K562 (cell line): Measurements from ENCODE around the gene GTPBP2. TPM values are rescaled to one million over a fixed set of nuclear protein-coding genes. Genes with fewer than 3 reads are reported as not detected.

Source experiments
- BCL6 ChIP-seq: fragments of 250-450 bp; sonication (Bioruptor Pico); IDR thresholded peaks from 2 replicates; pipeline ENCODE4 v1.4.0; 2020
- CBFB ChIP-seq: sonication (generic); formaldehyde crosslinking; IDR thresholded peaks from 2 replicates; pipeline ENCODE4 v1.4.0; 2020; ENCODE audit warnings: mild to moderate bottlenecking, missing genetic modification reagents
- CREM ChIP-seq: IDR thresholded peaks from 2 replicates; pipeline ENCODE4 v1.6.1; 2014; ENCODE audit warnings: antibody characterized with exemption, low read depth
- E2F3 ChIP-seq: fragments of 250-450 bp; sonication (Bioruptor Pico); IDR thresholded peaks from 2 replicates; pipeline ENCODE4 v1.4.0; 2020; ENCODE audit warnings: mild to moderate bottlenecking
- ESRRA ChIP-seq: fragments of 450-650 bp; IDR thresholded peaks from 2 replicates; pipeline ENCODE4 v1.6.1; 2014; ENCODE audit warnings: low read depth, mild to moderate bottlenecking, moderate library complexity, borderline replicate concordance
- FOSL1 ChIP-seq: fragments of 200-800 bp; sonication (Bioruptor generic); conservative IDR thresholded peaks from 2 replicates; pipeline ENCODE4 v1.6.1; 2016; ENCODE audit warnings: missing genetic modification characterization, missing compliant biosample characterization
- GABPB1 ChIP-seq: sonication (generic); formaldehyde crosslinking; IDR thresholded peaks from 2 replicates; pipeline ENCODE4 v1.8.0; 2022; ENCODE audit warnings: mild to moderate bottlenecking, missing genetic modification reagents
- KAT7 ChIP-seq: sonication (generic); formaldehyde crosslinking; IDR thresholded peaks from 2 replicates; pipeline ENCODE4 v1.8.0; 2022; ENCODE audit warnings: missing genetic modification reagents, mild to moderate bottlenecking, borderline replicate concordance
- NBN ChIP-seq: fragments of 450-650 bp; IDR thresholded peaks from 2 replicates; pipeline ENCODE4 v1.6.1; 2016; ENCODE audit warnings: low read depth, mild to moderate bottlenecking
- NCOA2 ChIP-seq, 2 experiments: fragments of 450-650 bp; IDR thresholded peaks; 2 replicates each; pipeline ENCODE4 v1.6.1; 2018; ENCODE audit warnings: mild to moderate bottlenecking in 2 of 2, moderate library complexity in 1 of 2; ENCODE audit not compliant: partially characterized antibody in 2 of 2
- NR2C1 ChIP-seq, 2 experiments: fragments of 450-650 bp; IDR thresholded peaks; 2 replicates each; pipeline ENCODE4 v1.6.1; 2017; ENCODE audit warnings: mild to moderate bottlenecking in 2 of 2, antibody characterized with exemption in 1 of 2, inconsistent platforms in 1 of 2, missing compliant biosample characterization in 1 of 2, missing genetic modification characterization in 1 of 2
- POLR2B ChIP-seq: fragments of 450-650 bp; IDR thresholded peaks from 2 replicates; pipeline ENCODE4 v1.6.1; 2018; ENCODE audit warnings: low read depth; ENCODE audit not compliant: partially characterized antibody
- RBM14 ChIP-seq: fragments of 200-400 bp; formaldehyde crosslinking; IDR thresholded peaks from 2 replicates; pipeline ENCODE4 v1.6.1; 2018; ENCODE audit warnings: low read depth, mild to moderate bottlenecking, low read length, moderate library complexity, borderline replicate concordance; ENCODE audit not compliant: insufficient read depth
- RFX5 ChIP-seq: IDR thresholded peaks from 2 replicates; pipeline ENCODE4 v1.6.1; 2011; ENCODE audit warnings: low read depth, mild to moderate bottlenecking, improper control_type of control experiment, low read length
- SFPQ ChIP-seq: fragments of 200-400 bp; formaldehyde crosslinking; IDR thresholded peaks from 2 replicates; pipeline ENCODE4 v1.6.1; 2017; ENCODE audit warnings: mild to moderate bottlenecking, low read depth, low read length, moderate library complexity
- SRF ChIP-seq, 2 experiments: fragments of 250-450, 450-650 bp in 1 of 2; sonication (Bioruptor Pico) in 1 of 2; sonication (generic) in 1 of 2; formaldehyde crosslinking; IDR thresholded peaks; 2 replicates each; pipeline versions ENCODE4 v1.5.0 to v1.5.1; 2020 to 2022; ENCODE audit warnings: mild to moderate bottlenecking in 1 of 2, missing genetic modification reagents in 1 of 2
- TAF1 ChIP-seq: IDR thresholded peaks from 2 replicates; pipeline ENCODE4 v1.6.1; 2011; ENCODE audit warnings: mild to moderate bottlenecking, low read length, moderate library complexity; ENCODE audit not compliant: insufficient read depth, control insufficient read depth, severe bottlenecking; ENCODE audit errors: extremely low read depth
- TBL1XR1 ChIP-seq, 2 experiments: IDR thresholded peaks; 2 replicates each; pipeline ENCODE4 v1.6.1; 2012; ENCODE audit warnings: improper control_type of control experiment in 2 of 2, low read length in 2 of 2, mild to moderate bottlenecking in 1 of 2
- ZBTB12 ChIP-seq: fragments of 250-450 bp; sonication (Bioruptor Pico); IDR thresholded peaks from 2 replicates; pipeline ENCODE4 v1.4.0; 2020
- ZNF140 ChIP-seq: fragments of 250-450 bp; sonication (Bioruptor Pico); IDR thresholded peaks from 2 replicates; pipeline ENCODE4 v1.8.0; 2021; ENCODE audit warnings: moderate library complexity, mild to moderate bottlenecking, inconsistent platforms
- ZNF174 ChIP-seq: fragments of 250-450 bp; sonication (Bioruptor Pico); IDR thresholded peaks from 2 replicates; pipeline ENCODE4 v1.4.0; 2020; ENCODE audit warnings: mild to moderate bottlenecking
- polyA plus RNA-seq, 8 experiments: library from polyadenylated mRNA; depleted of rRNA in 4 of 8; stranded (reverse) in 5 of 8; unstranded in 3 of 8; fragments of >200 nt; fragmentation: Nextera tagmentation in 2 of 8; fragmentation: Illumina TruSeq in 1 of 8; extraction: Ambion mirVana in 2 of 8; extraction: Trizol in 1 of 8; gene quantifications; 2 replicates each; pipeline versions ENCODE4 v1.2.1 to v1.2.3, GENCODE V29; 2011 to 2014; ENCODE audit warnings: inconsistent platforms in 1 of 8, missing spikeins in 1 of 8
- total RNA-seq, 7 experiments: library from RNA; depleted of rRNA in 6 of 7; stranded (reverse); fragments of >200 nt in 6 of 7; fragmentation: Illumina TruSeq in 2 of 7; extraction: Trizol in 2 of 7; gene quantifications; 2 replicates each; pipeline versions ENCODE4 v1.2.1 to v1.2.3, GENCODE V29; 2011 to 2021; ENCODE audit warnings: low replicate concordance in 1 of 7
- TF ChIP-seq, protein P1 (sequence below): sonication (generic); formaldehyde crosslinking; IDR thresholded peaks from 2 replicates; pipeline ENCODE4 v1.9.0; 2022; ENCODE audit warnings: mild to moderate bottlenecking, missing genetic modification reagents
- TF ChIP-seq, protein P2 (sequence below): fragments of 450-650 bp; IDR thresholded peaks from 2 replicates; pipeline ENCODE4 v1.6.1; 2016; ENCODE audit warnings: antibody characterized with exemption

Gene GTPBP2
- total and polyA plus RNA-seq, 9 of the 15 experiments (the other 6 are each of a cell fraction or from before 2014, with no cell fraction given): 48.4 to 196 (median 111) TPM

- TF ChIP-seq RFX5 (no peak), TAF1 (peak; percentile 66), POLR2B (peak; percentile 96), ZNF140 (no peak), ESRRA (peak; percentile 34; the same call in 1 of the 2 replicates), CBFB (CRISPR knock-in tag) (no peak), GABPB1 (peak; percentile 27; the same call in 1 of the 2 replicates), CREM (no peak), SRF (CRISPR knock-in tag; IDR thresholded peaks at IDR 0.05) (peak in 1 of 2 experiments; percentile 85; a peak in 1 of 4 replicates), KAT7 (no peak), NR2C1 (IDR thresholded peaks at IDR 0.05) (no peak), NR2C1 (tag; IDR thresholded peaks at IDR 0.05) (peak; percentile 29; the same call in 1 of the 2 replicates), NCOA2 (IDR thresholded peaks at IDR 0.05; ENCODE audit: partially characterized antibody in 2 of 2) (no peak), FOSL1 (no peak), TBL1XR1 (IDR thresholded peaks at IDR 0.05; ENCODE audit: low read length in 2 of 2) (no peak), RBM14 (no peak), SFPQ (no peak), ZNF174 (CRISPR knock-in tag) (no peak), BCL6 (CRISPR knock-in tag) (no peak), ZBTB12 (CRISPR knock-in tag) (0 out of 2 replicates have a peak, but pooled peaks have one; percentile 15), NBN (peak; percentile 49; the same call in 1 of the 2 replicates), E2F3 (CRISPR knock-in tag) (peak; percentile 79)
- TF ChIP-seq, protein P1, sequence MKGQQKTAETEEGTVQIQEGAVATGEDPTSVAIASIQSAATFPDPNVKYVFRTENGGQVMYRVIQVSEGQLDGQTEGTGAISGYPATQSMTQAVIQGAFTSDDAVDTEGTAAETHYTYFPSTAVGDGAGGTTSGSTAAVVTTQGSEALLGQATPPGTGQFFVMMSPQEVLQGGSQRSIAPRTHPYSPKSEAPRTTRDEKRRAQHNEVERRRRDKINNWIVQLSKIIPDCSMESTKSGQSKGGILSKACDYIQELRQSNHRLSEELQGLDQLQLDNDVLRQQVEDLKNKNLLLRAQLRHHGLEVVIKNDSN: peak; percentile 24; the same call in 1 of the 2 replicates
- TF ChIP-seq, protein P2, sequence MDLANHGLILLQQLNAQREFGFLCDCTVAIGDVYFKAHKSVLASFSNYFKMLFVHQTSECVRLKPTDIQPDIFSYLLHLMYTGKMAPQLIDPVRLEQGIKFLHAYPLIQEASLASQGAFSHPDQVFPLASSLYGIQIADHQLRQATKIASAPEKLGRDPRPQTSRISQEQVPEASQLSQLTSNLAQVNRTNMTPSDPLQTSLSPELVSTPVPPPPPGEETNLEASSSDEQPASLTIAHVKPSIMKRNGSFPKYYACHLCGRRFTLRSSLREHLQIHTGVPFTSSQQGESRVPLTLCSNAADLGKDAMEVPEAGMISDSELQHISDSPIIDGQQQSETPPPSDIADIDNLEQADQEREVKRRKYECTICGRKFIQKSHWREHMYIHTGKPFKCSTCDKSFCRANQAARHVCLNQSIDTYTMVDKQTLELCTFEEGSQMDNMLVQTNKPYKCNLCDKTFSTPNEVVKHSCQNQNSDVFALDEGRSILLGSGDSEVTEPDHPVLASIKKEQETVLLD: no peak
Observed at GRCh38 chr6:43628393-43629103, 516 bp downstream of the GTPBP2 start (continued).
